ENCODE results near the gene KRT33B. TPM values are rescaled to one million over a fixed set of nuclear protein-coding genes. Genes with fewer than 3 reads are reported as not detected.

KRT33B gene
- total RNA-seq, 2 donors from 2014 or later = not detected

Other genes starting within 250 kb of the KRT33B start
- not detected for gene KRTAP4-12, start 245.6 kb downstream of the KRT33B start, total RNA-seq
- gene KRTAP4-6, start 229.3 kb downstream of the KRT33B start, total RNA-seq = not detected
- not detected for gene KRTAP4-5, start 220.0 kb downstream of the KRT33B start, total RNA-seq
- not detected for gene KRTAP4-4, start 209.1 kb downstream of the KRT33B start, total RNA-seq
- gene KRTAP4-3, start 201.6 kb downstream of the KRT33B start, total RNA-seq = not detected
- gene KRTAP4-2, start 191.6 kb downstream of the KRT33B start, total RNA-seq = not detected
- under 1 TPM in 1 of 2 donors, not detected in 1; 0.34 TPM for gene KRTAP4-1, start 184.9 kb downstream of the KRT33B start, total RNA-seq
- gene KRTAP9-1, start 179.9 kb downstream of the KRT33B start, total RNA-seq = not detected
- gene KRTAP9-2, start 143.2 kb downstream of the KRT33B start, total RNA-seq = not detected
- gene KRTAP9-3, start 137.4 kb downstream of the KRT33B start, total RNA-seq = not detected
- gene KRTAP9-8, start 131.8 kb downstream of the KRT33B start, total RNA-seq = not detected
- not detected for gene KRTAP9-4, start 120.1 kb downstream of the KRT33B start, total RNA-seq
- not detected for gene KRTAP9-9, start 114.4 kb downstream of the KRT33B start, total RNA-seq
- gene KRTAP9-6, start 104.4 kb downstream of the KRT33B start, total RNA-seq = not detected
- not detected for gene KRTAP9-7, start 94.1 kb downstream of the KRT33B start, total RNA-seq
- gene KRTAP29-1, start 67.0 kb downstream of the KRT33B start, total RNA-seq = not detected
- gene KRTAP16-1, start 60.5 kb downstream of the KRT33B start, total RNA-seq = not detected
- not detected for gene KRTAP17-1, start 54.1 kb downstream of the KRT33B start, total RNA-seq
- gene KRT33A, start 19.0 kb downstream of the KRT33B start, total RNA-seq = not detected
- gene KRT34, start 12.5 kb upstream of the KRT33B start, total RNA-seq = under 1 TPM in 1 of 2 donors, not detected in 1; 0.20 TPM
- gene KRT31, start 27.8 kb upstream of the KRT33B start, total RNA-seq = not detected
- not detected for gene KRT37, start 54.8 kb upstream of the KRT33B start, total RNA-seq
- not detected for gene KRT38, start 71.2 kb upstream of the KRT33B start, total RNA-seq
- gene KRT32, start 97.6 kb upstream of the KRT33B start, total RNA-seq = not detected
- not detected for gene KRT35, start 111.3 kb upstream of the KRT33B start, total RNA-seq
- gene KRT36, start 120.1 kb upstream of the KRT33B start, total RNA-seq = under 1 TPM in 1 of 2 donors, not detected in 1; 0.27 TPM
- gene KRT13, start 135.8 kb upstream of the KRT33B start, total RNA-seq = under 1 TPM in 1 of 2 donors, not detected in 1; 0.82 TPM
- gene KRT15, start 149.1 kb upstream of the KRT33B start, total RNA-seq = 10 to 100 TPM in 1 of 2 donors, 1 to 10 TPM in 1; 6.8 to 30.9 TPM
- gene KRT19, start 158.5 kb upstream of the KRT33B start, total RNA-seq = 1,000 to 10,000 TPM; 1,911 to 3,076 TPM
- gene KRT9, start 202.2 kb upstream of the KRT33B start, total RNA-seq = not detected
- gene KRT14, start 217.1 kb upstream of the KRT33B start, total RNA-seq = under 1 TPM; 0.25 to 0.40 TPM
- gene KRT16, start 243.0 kb upstream of the KRT33B start, total RNA-seq = not detected

Data from left colon (tissue), 2 donors.